Measurements from ENCODE around the gene AIFM2. TPM values are rescaled to one million over a fixed set of nuclear protein-coding genes. Genes with fewer than 3 reads are reported as not detected.
A peak's percentile ranks its signal among the peaks of the same experiment; 100 is the strongest.

The AIFM2 gene
- total and polyA plus RNA-seq, 2 of the 13 experiments (the other 11 are each of a cell fraction or from before 2014, with no cell fraction given) = 20.3 to 29.5 TPM

GRCh38 chr10:70085975-70086613 lies 46.5 kb downstream of the AIFM2 start (continued):
- TF ChIP-seq PHB2 (IDR thresholded peaks at IDR 0.05; ENCODE audit: partially characterized antibody) (no peak), KMT2B (CRISPR knock-in tag; IDR thresholded peaks at IDR 0.05) (no peak), SIN3B (IDR thresholded peaks at IDR 0.05; ENCODE audit: low read length) (no peak), ZNF333 (CRISPR knock-in tag; IDR thresholded peaks at IDR 0.05; ENCODE audit: borderline replicate concordance) (no peak), NR1H2 (CRISPR knock-in tag; IDR thresholded peaks at IDR 0.05; ENCODE audit: borderline replicate concordance, low read depth) (no peak), ZKSCAN1 (IDR thresholded peaks at IDR 0.05; ENCODE audit: low read length) (no peak), ZNF747 (CRISPR knock-in tag; IDR thresholded peaks at IDR 0.05; ENCODE audit: borderline replicate concordance) (no peak), AGO1 (IDR thresholded peaks at IDR 0.05; ENCODE audit: low read depth, low read length, poor library complexity, severe bottlenecking) (no peak), ZNF773 (CRISPR knock-in tag; IDR thresholded peaks at IDR 0.05; ENCODE audit: borderline replicate concordance) (no peak), PPARG (CRISPR knock-in tag; conservative IDR thresholded peaks at IDR 0.05) (peak; percentile 86), ZNF362 (CRISPR knock-in tag; IDR thresholded peaks at IDR 0.05; ENCODE audit: borderline replicate concordance) (peak; percentile 93), HNF4A (CRISPR knock-in tag; IDR thresholded peaks at IDR 0.05) (peak; percentile 69), JDP2 (CRISPR knock-in tag; IDR thresholded peaks at IDR 0.05; ENCODE audit: borderline replicate concordance) (no peak), ZNF441 (CRISPR knock-in tag; IDR thresholded peaks at IDR 0.05; ENCODE audit: borderline replicate concordance) (no peak), ZNF703 (CRISPR knock-in tag; IDR thresholded peaks at IDR 0.05; ENCODE audit: borderline replicate concordance) (no peak), WIZ (CRISPR knock-in tag; IDR thresholded peaks at IDR 0.05) (no peak), ZNF234 (CRISPR knock-in tag; conservative IDR thresholded peaks at IDR 0.05) (no peak), MTA3 (CRISPR knock-in tag; IDR thresholded peaks at IDR 0.05) (no peak), ZHX1 (CRISPR knock-in tag; IDR thresholded peaks at IDR 0.05; ENCODE audit: low read depth) (no peak)
- TF ChIP-seq, protein P1, sequence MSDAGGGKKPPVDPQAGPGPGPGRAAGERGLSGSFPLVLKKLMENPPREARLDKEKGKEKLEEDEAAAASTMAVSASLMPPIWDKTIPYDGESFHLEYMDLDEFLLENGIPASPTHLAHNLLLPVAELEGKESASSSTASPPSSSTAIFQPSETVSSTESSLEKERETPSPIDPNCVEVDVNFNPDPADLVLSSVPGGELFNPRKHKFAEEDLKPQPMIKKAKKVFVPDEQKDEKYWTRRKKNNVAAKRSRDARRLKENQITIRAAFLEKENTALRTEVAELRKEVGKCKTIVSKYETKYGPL (CRISPR knock-in tag; IDR thresholded peaks at IDR 0.05) = no peak
- TF ChIP-seq, protein P2, sequence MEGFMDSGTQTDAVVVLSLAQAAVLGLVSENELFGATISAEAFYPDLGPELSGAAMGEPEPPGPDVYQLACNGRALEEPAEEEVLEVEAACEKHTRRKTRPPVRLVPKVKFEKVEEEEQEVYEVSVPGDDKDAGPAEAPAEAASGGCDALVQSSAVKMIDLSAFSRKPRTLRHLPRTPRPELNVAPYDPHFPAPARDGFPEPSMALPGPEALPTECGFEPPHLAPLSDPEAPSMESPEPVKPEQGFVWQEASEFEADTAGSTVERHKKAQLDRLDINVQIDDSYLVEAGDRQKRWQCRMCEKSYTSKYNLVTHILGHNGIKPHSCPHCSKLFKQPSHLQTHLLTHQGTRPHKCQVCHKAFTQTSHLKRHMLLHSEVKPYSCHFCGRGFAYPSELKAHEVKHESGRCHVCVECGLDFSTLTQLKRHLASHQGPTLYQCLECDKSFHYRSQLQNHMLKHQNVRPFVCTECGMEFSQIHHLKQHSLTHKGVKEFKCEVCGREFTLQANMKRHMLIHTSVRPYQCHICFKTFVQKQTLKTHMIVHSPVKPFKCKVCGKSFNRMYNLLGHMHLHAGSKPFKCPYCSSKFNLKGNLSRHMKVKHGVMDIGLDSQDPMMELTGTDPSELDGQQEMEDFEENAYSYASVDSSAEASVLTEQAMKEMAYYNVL (CRISPR knock-in tag; IDR thresholded peaks at IDR 0.05; ENCODE audit: borderline replicate concordance) = 0 out of 2 replicates have a peak, but pooled peaks have one; percentile 57
- TF ChIP-seq, protein P3, sequence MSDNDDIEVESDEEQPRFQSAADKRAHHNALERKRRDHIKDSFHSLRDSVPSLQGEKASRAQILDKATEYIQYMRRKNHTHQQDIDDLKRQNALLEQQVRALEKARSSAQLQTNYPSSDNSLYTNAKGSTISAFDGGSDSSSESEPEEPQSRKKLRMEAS (IDR thresholded peaks at IDR 0.05) = no peak

Measured in HepG2 (cell line).